Activated CD4-positive, alpha-beta T cell treated with anti-CD3 and anti-CD28 coated beads, Interleukin-2, amount 10 ng/mL, durations not matched to agents 24 days and 14 days (primary cell): ENCODE data around the gene GRM4. TPM values are rescaled to one million over a fixed set of nuclear protein-coding genes. Genes with fewer than 3 reads are reported as not detected.

ENCODE experiments used
- DNase-seq: peaks from one replicate; pipeline ENCODE4 v3.0.0; 2022
- H3K27ac Mint-ChIP-seq: one replicate; pipeline ENCODE4 v1.8.0; 2022; ENCODE audit warnings: mild to moderate bottlenecking, mixed read lengths
- H3K27me3 Mint-ChIP-seq: one replicate; pipeline ENCODE4 v1.8.0; 2022; ENCODE audit warnings: mixed read lengths
- H3K36me3 Mint-ChIP-seq: one replicate; pipeline ENCODE4 v1.8.0; 2022; ENCODE audit warnings: low read depth, mild to moderate bottlenecking, mixed read lengths
- H3K4me1 Mint-ChIP-seq: one replicate; pipeline ENCODE4 v1.8.0; 2021; ENCODE audit warnings: mixed read lengths
- H3K4me3 Mint-ChIP-seq: one replicate; pipeline ENCODE4 v1.8.0; 2022; ENCODE audit warnings: mild to moderate bottlenecking, moderate library complexity, mixed read lengths
- H3K9me3 Mint-ChIP-seq: one replicate; pipeline ENCODE4 v1.8.0; 2021; ENCODE audit warnings: mixed read lengths
- intact Hi-C: fragments of 100-400 bp; cut with micrococcal nuclease; formaldehyde crosslinking; loops from one replicate; pipeline ENCODE4 v1.15.1; 2023
- total RNA-seq: library from RNA; stranded (reverse); gene quantifications from 2 replicates; pipeline ENCODE4 v1.2.3, GENCODE V29; 2022

The GRM4 gene
- total RNA-seq, 1 donor from 2014 or later, result not detected

- H3K36me3 Mint-ChIP-seq, result no peaks in the 10 kb centered on the region
- H3K27me3 Mint-ChIP-seq, result peaks cover 58% of the 10 kb centered on the region
- no peak overlapping the region for H3K4me3 Mint-ChIP-seq
- H3K4me1 Mint-ChIP-seq, result no peaks in the 10 kb centered on the region
- no peak for DNase-seq
- H3K9me3 Mint-ChIP-seq, result no peaks in the 10 kb centered on the region
- intact Hi-C loops, result no loop called here
- H3K27ac Mint-ChIP-seq, result no peak overlapping the region
These were observed 171.4 kb downstream of the GRM4 start for GRCh38 chr6:33974471-33974870.

GRCh38 chr6:33974030-33974429 is 171.9 kb downstream of the GRM4 start:
- no peaks in the 10 kb centered on the region for H3K9me3 Mint-ChIP-seq
- H3K27me3 Mint-ChIP-seq, result peaks cover 58% of the 10 kb centered on the region
- no peaks in the 10 kb centered on the region for H3K36me3 Mint-ChIP-seq
- intact Hi-C loops, result no loop called here
- H3K4me3 Mint-ChIP-seq, result no peak overlapping the region
- no peaks in the 10 kb centered on the region for H3K4me1 Mint-ChIP-seq
- H3K27ac Mint-ChIP-seq, result no peak overlapping the region
- no peak for DNase-seq

- Mint-ChIP-seq H3K9me3 (no peaks in the 10 kb centered on the region), H3K4me1 (no peaks in the 10 kb centered on the region), H3K27ac (no peak overlapping the region), H3K4me3 (no peak overlapping the region), H3K27me3 (peaks cover 57% of the 10 kb centered on the region), H3K36me3 (no peaks in the 10 kb centered on the region)
- DNase-seq, result no peak
- intact Hi-C loops, result no loop called here
These were observed 174.3 kb downstream of the GRM4 start for GRCh38 chr6:33971580-33971979.

Other genes with a start within 250 kb of the GRM4 start
- 509 and 520 TPM in 2 replicates for gene HMGA1, start 90.8 kb upstream of the GRM4 start, total RNA-seq
- gene SMIM29, start 102.9 kb upstream of the GRM4 start, total RNA-seq, result 12.6 and 13.5 TPM in 2 replicates
- gene NUDT3, start 246.6 kb upstream of the GRM4 start, total RNA-seq, result 21.2 and 21.8 TPM in 2 replicates